Stomach (tissue), 4 donors: ENCODE measurements around the gene LMTK2.

Experiments
- EP300 ChIP-seq: sonication (generic); formaldehyde crosslinking; IDR thresholded peaks from one replicate; pipeline ENCODE4 v1.6.1; 2017; ENCODE audit warnings: antibody characterized with exemption
- POLR2A ChIP-seq, 4 donors: fragments of 450-650 bp; IDR thresholded peaks; one replicate each; pipeline ENCODE4 v1.6.1; 2016; ENCODE audit warnings: antibody characterized with exemption in 4 of 4, control low read depth in 2 of 4, mild to moderate bottlenecking in 1 of 4, moderate library complexity in 1 of 4

- TF ChIP-seq EP300 (no peak), POLR2A (IDR thresholded peaks at IDR 0.05) (no peak)
These were observed 6.6 kb upstream of the LMTK2 start for GRCh38 chr7:98100088-98100487.
